Skeletal muscle tissue (tissue), 4 donors: Measurements from ENCODE around the gene RASAL3. TPM values are rescaled to one million over a fixed set of nuclear protein-coding genes. Genes with fewer than 3 reads are reported as not detected.
"Not testable (repeated sequence)": the region's sequence is repeated elsewhere in the genome, so short reads cannot be mapped to it uniquely, and the experiment has no call there.

Source experiments
- H3K27ac ChIP-seq: one replicate; pipeline ENCODE4 v1.7.0; 2013; ENCODE audit warnings: mild to moderate bottlenecking, low read depth, low read length, inconsistent platforms
- H3K27me3 ChIP-seq, 3 donors: one replicate each; pipeline ENCODE4 v1.7.0; 2013; ENCODE audit warnings: low read length in 3 of 3; ENCODE audit not compliant: control insufficient read depth in 3 of 3, insufficient read depth in 3 of 3
- H3K36me3 ChIP-seq, 3 donors: one replicate each; pipeline ENCODE4 v1.7.0; 2013; ENCODE audit warnings: low read length in 3 of 3; ENCODE audit not compliant: control insufficient read depth in 3 of 3, insufficient read depth in 3 of 3
- H3K4me1 ChIP-seq, 3 donors: one replicate each; pipeline ENCODE4 v1.7.0; 2013; ENCODE audit warnings: low read length in 3 of 3, mild to moderate bottlenecking in 3 of 3; ENCODE audit not compliant: control insufficient read depth in 3 of 3, insufficient read depth in 3 of 3
- H3K4me3 ChIP-seq, 3 donors: one replicate each; pipeline ENCODE4 v1.7.0; 2013; ENCODE audit warnings: low read length in 3 of 3
- H3K9ac ChIP-seq, 3 donors: one replicate each; pipeline ENCODE4 v1.7.0; 2013; ENCODE audit warnings: low read length in 3 of 3, mild to moderate bottlenecking in 3 of 3, moderate library complexity in 2 of 3, low read depth in 1 of 3
- H3K9me3 ChIP-seq, 3 donors: one replicate each; pipeline ENCODE4 v1.7.0; 2013; ENCODE audit warnings: low read length in 3 of 3; ENCODE audit not compliant: control insufficient read depth in 3 of 3
- total RNA-seq: library from RNA; depleted of rRNA; stranded (reverse); fragments of >200 nt; gene quantifications from one replicate; pipeline ENCODE4 v1.2.3, GENCODE V29; 2014
- donor health status: Osteomylitis.

Gene RASAL3
- total RNA-seq, 1 donor from 2014 or later: 0.52 TPM

DNA sequence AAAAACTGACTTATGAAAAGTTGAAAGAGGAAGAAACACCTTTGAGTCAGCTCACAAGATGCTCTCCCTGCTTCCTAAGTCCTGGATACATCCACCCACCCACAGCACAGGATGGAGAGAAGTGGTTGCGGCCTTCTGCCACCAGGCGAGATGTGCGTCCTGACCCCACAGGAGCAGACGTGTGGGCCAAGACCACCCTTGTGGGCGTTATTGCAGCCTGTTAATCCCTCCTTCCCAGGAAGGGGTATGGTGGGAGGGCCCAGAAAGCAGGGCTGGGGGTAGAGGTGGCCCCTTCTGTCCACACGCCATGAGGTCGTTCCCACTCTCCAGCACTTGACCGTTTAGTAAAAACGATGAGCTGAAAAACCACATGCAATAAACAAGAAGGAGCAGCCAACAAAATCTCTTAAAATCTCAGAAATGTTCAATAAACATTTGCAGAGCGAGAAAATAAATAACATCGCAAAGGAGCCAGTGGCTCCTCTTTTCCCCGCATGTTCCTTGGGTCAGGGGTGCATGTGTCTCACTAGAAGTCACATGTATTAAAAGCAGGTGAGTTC is 43.1 kb downstream of the RASAL3 start:
- no peaks in the 10 kb centered on the region for H3K27me3 ChIP-seq
- peaks cover 35 to 57% (median 37%) of the 10 kb centered on the region in 3 donors for H3K4me1 ChIP-seq
- H3K4me3 ChIP-seq: no peak overlapping the region
- H3K27ac ChIP-seq: peak overlapping the region; percentile 66
- H3K9ac ChIP-seq: peak overlapping the region in 2 of 3 donors; percentile 45 to 50
- peaks cover 28 to 38% (median 34%) of the 10 kb centered on the region in 3 donors for H3K36me3 ChIP-seq
- no peaks in the 10 kb centered on the region for H3K9me3 ChIP-seq

DNA sequence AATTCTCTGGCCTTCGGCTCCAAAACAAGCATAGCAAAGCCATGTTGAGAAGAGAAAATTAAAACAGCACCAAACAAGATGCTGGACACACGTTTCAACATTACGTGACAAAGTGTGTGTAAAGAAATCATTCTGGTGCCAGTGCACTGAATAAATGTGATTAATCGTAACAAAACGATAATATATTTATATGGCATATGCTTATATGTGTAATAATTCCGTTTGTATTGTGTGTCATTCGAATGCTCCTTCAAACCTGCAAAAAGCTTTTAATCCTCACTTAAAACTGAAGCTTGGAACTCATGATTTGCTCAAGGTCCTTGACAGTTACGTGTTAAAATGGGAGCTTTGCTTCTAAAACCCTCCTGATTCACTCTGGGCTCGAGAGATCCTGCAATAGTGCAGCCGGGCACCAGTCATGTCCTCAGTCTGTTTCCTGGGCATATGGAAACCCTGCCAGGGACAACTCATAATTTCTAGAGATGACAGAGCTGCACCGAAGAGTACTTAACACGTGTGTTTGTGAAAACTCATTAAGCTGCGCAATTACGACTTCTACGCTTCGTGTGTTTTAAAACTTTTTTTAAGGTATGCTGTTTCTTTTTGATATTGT is 44.8 kb downstream of the RASAL3 start:
- no peak overlapping the region for H3K27ac ChIP-seq

DNA sequence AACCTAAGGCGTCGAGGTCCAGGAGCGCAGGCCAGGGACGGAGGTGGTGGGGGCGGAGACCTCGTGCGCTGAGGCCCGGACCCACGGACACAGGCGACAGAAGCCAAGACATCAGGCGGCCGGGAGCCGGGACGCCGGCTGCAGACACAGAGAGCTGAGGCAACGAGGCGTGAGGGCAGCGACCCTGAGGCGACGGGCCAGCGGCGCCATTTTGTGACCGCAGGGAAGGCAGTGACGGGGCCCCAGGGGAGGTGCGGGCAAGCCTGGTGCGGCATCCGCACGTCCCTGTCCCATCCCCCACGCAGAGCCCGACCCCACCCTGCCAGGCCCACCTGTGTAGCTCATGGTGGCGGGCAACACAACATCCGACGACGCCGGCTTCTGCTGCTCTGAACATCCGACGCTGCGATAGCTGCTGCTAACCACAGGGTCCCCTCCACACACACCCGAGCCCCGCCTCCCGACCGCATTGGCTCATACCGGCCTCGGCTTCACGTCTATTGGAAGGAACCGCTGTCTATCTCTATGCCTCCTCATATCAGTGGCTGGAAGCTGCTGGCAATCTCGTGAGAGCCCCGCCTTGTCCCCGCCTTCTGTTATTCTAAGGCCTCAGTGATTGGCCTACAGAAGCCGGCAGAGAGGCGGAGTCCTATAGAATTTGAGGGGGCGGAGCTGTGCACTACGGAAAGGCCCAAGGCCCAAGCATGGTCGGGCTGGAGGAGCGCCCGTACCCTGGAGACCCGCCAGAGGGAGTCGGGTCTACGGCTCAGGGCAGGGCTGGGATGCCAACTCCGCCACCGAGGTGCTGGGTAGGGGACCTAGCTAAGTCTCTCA is 45.5 kb downstream of the RASAL3 start, which contains the start of gene AKAP8L:
Gene AKAP8L, minus strand, starts transcription at position 410 of the 834 bp plus-strand sequence. Its CDS starts 65 bp downstream, at position 345.
- no peaks in the 10 kb centered on the region for H3K27me3 ChIP-seq
- peak within 1 kb of the TSS; percentile 92 for H3K27ac ChIP-seq
- peak within 1 kb of the TSS; percentile 97 to 99 (median 98) for H3K9ac ChIP-seq
- H3K4me1 ChIP-seq: peaks cover 41 to 74% (median 42%) of the 10 kb centered on the region in 3 donors
- H3K4me3 ChIP-seq: peak within 1 kb of the TSS; percentile 96 to 100 (median 97)
- peaks cover 11 to 18% (median 17%) of the 10 kb centered on the region in 3 donors for H3K36me3 ChIP-seq
- no peaks in the 10 kb centered on the region for H3K9me3 ChIP-seq

More for the DNA sequence above, 44.8 kb downstream of the RASAL3 start:
- peak overlapping the region; percentile 78 to 100 (median 87) for H3K4me3 ChIP-seq
- H3K9me3 ChIP-seq: no peaks in the 10 kb centered on the region
- peaks cover 16 to 25% (median 24%) of the 10 kb centered on the region in 3 donors for H3K36me3 ChIP-seq
- no peaks in the 10 kb centered on the region for H3K27me3 ChIP-seq
- H3K4me1 ChIP-seq: peaks cover 39 to 66% (median 42%) of the 10 kb centered on the region in 3 donors
- peak overlapping the region; percentile 70 to 84 (median 80) for H3K9ac ChIP-seq

DNA sequence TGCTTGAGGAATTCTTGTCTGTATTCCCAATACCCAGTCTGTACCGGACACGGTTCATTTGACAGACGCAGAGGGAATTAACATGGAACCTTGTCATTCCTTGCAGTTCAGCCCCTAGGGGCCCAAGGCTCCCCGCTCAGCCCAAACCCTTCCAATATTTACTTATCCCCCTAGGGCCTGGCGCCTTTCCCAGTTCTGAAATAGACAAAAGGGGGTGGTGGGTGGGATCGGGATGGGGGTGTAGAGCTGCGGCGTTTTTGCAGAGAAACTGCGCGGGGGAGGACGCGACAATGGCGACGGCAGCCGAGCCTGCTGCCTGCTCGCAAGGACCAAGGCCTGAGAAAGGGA is 46.1 kb downstream of the RASAL3 start:
- H3K27me3 ChIP-seq: no peaks in the 10 kb centered on the region
- peak overlapping the region; percentile 92 for H3K27ac ChIP-seq
- H3K4me1 ChIP-seq: peaks cover 46 to 80% (median 48%) of the 10 kb centered on the region in 3 donors
- H3K9ac ChIP-seq: peak overlapping the region; percentile 97 to 99 (median 98)
- H3K36me3 ChIP-seq: peaks cover 5 to 12% (median 11%) of the 10 kb centered on the region in 3 donors
- no peaks in the 10 kb centered on the region for H3K9me3 ChIP-seq
- peak overlapping the region; percentile 96 to 100 (median 97) for H3K4me3 ChIP-seq

DNA sequence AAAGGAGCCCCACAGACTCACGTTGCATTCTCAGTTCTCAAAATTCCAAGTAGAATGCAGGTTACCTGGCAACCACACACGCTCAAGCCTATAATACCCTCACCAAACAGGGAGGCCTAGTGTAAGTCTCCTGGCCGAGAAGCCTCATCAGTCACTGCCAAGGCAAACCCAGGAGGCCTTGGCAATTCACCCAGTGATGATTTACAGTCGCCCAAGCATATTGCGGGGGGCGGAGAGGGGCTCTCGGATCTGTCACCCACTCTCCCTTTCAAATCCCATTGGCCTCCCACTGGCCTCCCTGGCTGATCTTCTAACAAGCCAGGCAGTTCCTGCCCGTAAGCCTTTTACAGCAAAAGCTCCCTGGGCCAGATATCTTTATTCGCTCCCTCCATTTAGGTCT is 46.6 kb downstream of the RASAL3 start:
- Histone ChIP-seq H3K27ac (peak overlapping the region; percentile 92), H3K27me3 (no peaks in the 10 kb centered on the region), H3K4me1 (peaks cover 51 to 83% (median 53%) of the 10 kb centered on the region in 3 donors), H3K9ac (peak overlapping the region; percentile 97 to 99 (median 98)), H3K4me3 (peak overlapping the region; percentile 96 to 100 (median 97)), H3K36me3 (peaks cover 2 to 7% (median 6%) of the 10 kb centered on the region in 3 donors), H3K9me3 (no peaks in the 10 kb centered on the region)

DNA sequence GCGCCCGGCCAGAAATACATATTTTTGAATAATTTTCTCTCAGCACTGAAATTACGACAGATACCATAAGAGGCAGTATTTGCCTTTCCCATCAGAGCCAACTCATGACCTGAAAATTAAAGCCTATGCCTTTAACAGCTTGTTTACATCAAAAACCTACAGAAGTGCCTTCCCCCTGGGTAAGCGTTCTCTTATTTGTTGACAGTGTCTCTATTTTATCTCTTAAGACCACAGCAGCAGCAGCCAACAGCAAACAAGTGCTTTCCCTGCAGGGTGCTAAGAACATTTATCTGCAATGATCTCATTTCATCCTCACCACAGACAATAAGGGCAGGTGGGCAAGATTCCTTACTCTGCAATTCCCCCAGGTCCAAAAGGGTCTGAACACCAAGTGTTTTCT is 51.5 kb downstream of the RASAL3 start:
- Histone ChIP-seq H3K4me1 (peaks cover 49 to 79% (median 66%) of the 10 kb centered on the region in 3 donors), H3K9me3 (no peaks in the 10 kb centered on the region), H3K4me3 (peak overlapping the region in 2 of 3 donors; percentile 17), H3K27ac (peak overlapping the region; percentile 56), H3K36me3 (peaks cover 6 to 14% (median 12%) of the 10 kb centered on the region in 3 donors), H3K27me3 (no peaks in the 10 kb centered on the region), H3K9ac (peak overlapping the region; percentile 28 to 51 (median 40))

DNA sequence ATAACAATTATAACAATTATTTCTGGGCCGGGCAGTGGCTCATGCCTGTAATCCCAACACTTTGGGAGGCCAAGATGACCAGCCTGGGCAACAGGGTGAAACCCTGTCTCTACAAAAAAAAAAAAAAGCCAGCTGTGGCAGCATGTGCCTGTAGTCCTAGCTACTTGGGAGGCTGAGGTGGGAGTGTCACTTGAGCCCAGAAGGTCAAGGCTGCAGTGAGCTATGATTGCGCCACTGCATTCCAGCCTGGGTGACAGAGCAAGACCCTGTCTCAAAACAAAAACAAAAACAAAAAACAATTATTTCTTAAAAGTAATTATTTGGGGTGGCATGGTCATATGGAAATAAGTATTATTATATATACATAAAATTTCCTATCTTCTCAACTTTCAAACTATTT is 53.0 kb downstream of the RASAL3 start:
- Histone ChIP-seq H3K36me3 (peaks cover 6 to 14% (median 10%) of the 10 kb centered on the region in 3 donors), H3K4me1 (peaks cover 42 to 72% (median 58%) of the 10 kb centered on the region in 3 donors), H3K27ac (peak overlapping the region; percentile 40)
- H3K9ac ChIP-seq, H3K9me3 ChIP-seq, H3K27me3 ChIP-seq, H3K4me3 ChIP-seq: not testable (repeated sequence)

DNA sequence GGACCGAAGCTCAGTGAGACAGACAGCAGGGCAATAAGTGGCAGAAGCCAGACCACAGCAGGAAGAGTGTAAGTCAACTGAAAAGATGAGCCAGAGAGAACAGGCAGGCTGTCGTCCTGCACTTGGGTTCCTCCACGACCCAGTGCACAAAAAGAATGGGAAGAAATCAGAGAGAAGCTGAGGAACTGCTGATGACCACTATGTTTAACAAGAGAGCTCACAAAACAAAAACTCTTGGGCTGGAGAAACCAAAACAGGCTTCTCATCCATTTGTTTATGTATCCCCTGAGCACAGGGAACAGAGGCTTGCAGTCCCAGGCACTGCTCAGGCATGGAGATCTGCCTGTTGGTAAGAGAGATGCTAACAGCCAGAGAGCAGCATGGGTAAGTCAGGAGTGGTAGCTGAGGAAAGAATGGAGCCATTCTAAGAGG is 59.5 kb downstream of the RASAL3 start:
- H3K27ac ChIP-seq: peak overlapping the region; percentile 79
- no peaks in the 10 kb centered on the region for H3K27me3 ChIP-seq
- H3K4me1 ChIP-seq: peaks cover 66 to 75% (median 67%) of the 10 kb centered on the region in 3 donors
- H3K9me3 ChIP-seq: no peaks in the 10 kb centered on the region
- H3K36me3 ChIP-seq: peaks cover 36 to 43% (median 40%) of the 10 kb centered on the region in 3 donors
- no peak overlapping the region for H3K4me3 ChIP-seq
- peak overlapping the region in 2 of 3 donors; percentile 26 to 33 for H3K9ac ChIP-seq

DNA sequence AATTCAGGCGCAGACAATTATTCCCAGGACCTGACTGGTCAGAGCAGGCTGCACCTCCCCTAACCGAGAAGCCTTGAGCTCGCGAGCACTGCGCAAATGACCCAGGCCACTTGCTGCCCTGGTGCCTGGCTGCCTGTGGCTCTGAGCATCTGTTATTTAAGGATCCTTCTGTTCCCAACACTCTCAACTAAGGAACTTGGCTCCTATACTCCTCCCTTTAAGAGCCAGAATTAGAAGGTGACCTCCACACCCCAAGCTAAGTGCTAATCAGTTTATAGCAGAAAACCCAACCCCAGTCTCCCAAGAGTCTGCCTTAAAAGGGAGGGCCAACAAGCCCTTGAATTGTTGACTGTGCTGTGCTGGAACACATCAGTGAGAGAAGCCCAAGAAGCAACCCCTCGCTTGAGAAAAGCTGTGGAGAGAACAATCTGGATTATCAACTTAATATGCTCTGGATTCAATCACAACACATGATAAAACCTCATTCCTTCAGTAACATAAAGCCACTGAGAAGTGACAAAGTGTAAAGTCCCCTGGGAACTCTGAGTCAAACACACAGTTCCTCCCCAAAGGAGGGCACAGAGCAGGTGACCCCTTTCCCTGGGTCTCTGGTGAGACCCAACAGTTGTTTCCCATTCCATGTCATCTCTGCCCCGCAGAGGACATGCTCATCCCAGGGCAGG is 60.1 kb downstream of the RASAL3 start:
- peak overlapping the region; percentile 26 to 66 (median 33) for H3K9ac ChIP-seq
- H3K27ac ChIP-seq: peak overlapping the region; percentile 79
- H3K4me3 ChIP-seq: peak overlapping the region; percentile 3 to 13 (median 7)
- peaks cover 64 to 75% (median 68%) of the 10 kb centered on the region in 3 donors for H3K4me1 ChIP-seq
- H3K9me3 ChIP-seq: no peaks in the 10 kb centered on the region
- H3K36me3 ChIP-seq: peaks cover 37 to 43% (median 42%) of the 10 kb centered on the region in 3 donors
- H3K27me3 ChIP-seq: no peaks in the 10 kb centered on the region
